ENCODE data around the gene EIF4E3. TPM values are rescaled to one million over a fixed set of nuclear protein-coding genes. Genes with fewer than 3 reads are reported as not detected.
A peak's percentile ranks its signal among the peaks of the same experiment; 100 is the strongest.

The EIF4E3 gene
- total RNA-seq, 4 donors from 2014 or later: 36.2 to 51.9 (median 39.4) TPM

- no peak for DNase-seq (ENCODE audit: extremely low spot score)
- peaks cover 0 to 34% (median 27%) of the 10 kb centered on the region in 4 donors for H3K4me1 ChIP-seq
- no peak overlapping the region for H3K4me3 ChIP-seq
- no peaks in the 10 kb centered on the region for H3K9me3 ChIP-seq
- no peaks in the 10 kb centered on the region for H3K36me3 ChIP-seq
- H3K27ac ChIP-seq (replicated peaks in 1 of 4): no peak overlapping the region
- no peaks in the 10 kb centered on the region for H3K27me3 ChIP-seq
- no peak for TF ChIP-seq EP300 (IDR thresholded peaks at IDR 0.05)
- intact Hi-C loops (cut with DNase I): no loop called here
- 61% methylated on average over 2 of the region's 2 CpGs for WGBS
Measured at GRCh38 chr3:71676931-71677330, 48.3 kb downstream of the EIF4E3 start.

GRCh38 chr3:71673486-71673885 is 51.7 kb downstream of the EIF4E3 start:
- 100% methylated on average over 1 of the region's 1 CpG for WGBS
- no peak for DNase-seq (ENCODE audit: extremely low spot score)
- intact Hi-C loops (cut with DNase I): no loop called here
- Histone ChIP-seq H3K9me3 (no peaks in the 10 kb centered on the region), H3K4me1 (peaks cover 0 to 15% (median 13%) of the 10 kb centered on the region in 4 donors), H3K36me3 (no peaks in the 10 kb centered on the region), H3K4me3 (no peak overlapping the region), H3K27me3 (no peaks in the 10 kb centered on the region), H3K27ac (replicated peaks in 1 of 4) (no peak overlapping the region)
- no peak for TF ChIP-seq POLR2A (IDR thresholded peaks at IDR 0.05; ENCODE audit: low read depth)
- no peak for TF ChIP-seq CTCF (IDR thresholded peaks at IDR 0.05)
- TF ChIP-seq EP300 (IDR thresholded peaks at IDR 0.05): no peak
- TF ChIP-seq POLR2AphosphoS5 (IDR thresholded peaks at IDR 0.05): no peak

DNA sequence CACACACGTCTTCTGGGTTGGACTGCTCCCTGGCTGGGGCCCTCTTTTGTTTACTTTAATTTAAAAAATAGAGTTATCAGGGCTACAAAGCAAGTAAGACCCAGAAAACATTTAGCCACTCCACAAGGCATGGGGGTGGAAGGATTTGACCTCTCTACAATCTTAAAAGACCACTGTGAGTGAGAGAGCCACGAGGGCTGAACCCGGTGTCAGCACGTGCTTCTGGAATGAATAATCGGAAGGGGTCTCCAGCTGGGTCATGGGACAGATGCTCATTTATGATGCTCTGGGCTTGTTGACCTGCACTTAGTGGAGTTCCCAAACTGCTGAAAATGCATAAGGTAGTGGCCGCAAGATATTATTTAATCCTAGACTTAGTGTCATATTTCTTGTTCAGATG is 52.4 kb downstream of the EIF4E3 start:
- TF ChIP-seq CTCF (IDR thresholded peaks at IDR 0.05) (no peak), POLR2AphosphoS5 (IDR thresholded peaks at IDR 0.05) (no peak), EP300 (IDR thresholded peaks at IDR 0.05) (no peak), POLR2A (IDR thresholded peaks at IDR 0.05; ENCODE audit: low read depth) (no peak)
- Histone ChIP-seq H3K27me3 (no peaks in the 10 kb centered on the region), H3K9me3 (no peaks in the 10 kb centered on the region), H3K4me3 (no peak overlapping the region), H3K27ac (replicated peaks in 1 of 4) (no peak overlapping the region), H3K4me1 (peaks cover 0 to 15% (median 13%) of the 10 kb centered on the region in 4 donors), H3K36me3 (no peaks in the 10 kb centered on the region)
- DNase-seq (ENCODE audit: extremely low spot score): no peak
- WGBS: 85% methylated on average over 6 of the region's 6 CpGs
- intact Hi-C loops (cut with DNase I): no loop called here

DNA sequence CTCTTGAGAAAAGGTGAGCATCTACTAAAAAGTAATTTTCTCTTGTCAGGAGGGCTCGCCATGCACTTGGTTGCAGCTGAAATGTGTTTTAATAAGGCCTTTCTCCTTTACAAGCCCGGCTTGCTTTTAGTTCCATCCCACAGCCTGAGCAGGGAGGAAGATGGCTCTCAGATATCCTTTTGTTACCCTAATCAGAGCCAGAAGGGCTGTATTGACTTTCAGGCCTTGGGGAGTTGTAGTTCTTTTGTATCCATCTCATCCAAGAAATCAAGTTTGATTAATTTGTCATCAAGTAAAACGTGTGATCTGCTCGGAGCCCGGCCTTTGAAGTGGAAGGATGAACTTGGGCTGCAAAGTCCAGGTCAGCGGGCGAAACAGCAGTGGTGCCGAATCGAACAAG is 52.9 kb downstream of the EIF4E3 start:
- TF ChIP-seq CTCF (IDR thresholded peaks at IDR 0.05): no peak
- TF ChIP-seq EP300 (IDR thresholded peaks at IDR 0.05): no peak
- no peak for TF ChIP-seq POLR2A (IDR thresholded peaks at IDR 0.05; ENCODE audit: low read depth)
- TF ChIP-seq POLR2AphosphoS5 (IDR thresholded peaks at IDR 0.05): no peak

DNA sequence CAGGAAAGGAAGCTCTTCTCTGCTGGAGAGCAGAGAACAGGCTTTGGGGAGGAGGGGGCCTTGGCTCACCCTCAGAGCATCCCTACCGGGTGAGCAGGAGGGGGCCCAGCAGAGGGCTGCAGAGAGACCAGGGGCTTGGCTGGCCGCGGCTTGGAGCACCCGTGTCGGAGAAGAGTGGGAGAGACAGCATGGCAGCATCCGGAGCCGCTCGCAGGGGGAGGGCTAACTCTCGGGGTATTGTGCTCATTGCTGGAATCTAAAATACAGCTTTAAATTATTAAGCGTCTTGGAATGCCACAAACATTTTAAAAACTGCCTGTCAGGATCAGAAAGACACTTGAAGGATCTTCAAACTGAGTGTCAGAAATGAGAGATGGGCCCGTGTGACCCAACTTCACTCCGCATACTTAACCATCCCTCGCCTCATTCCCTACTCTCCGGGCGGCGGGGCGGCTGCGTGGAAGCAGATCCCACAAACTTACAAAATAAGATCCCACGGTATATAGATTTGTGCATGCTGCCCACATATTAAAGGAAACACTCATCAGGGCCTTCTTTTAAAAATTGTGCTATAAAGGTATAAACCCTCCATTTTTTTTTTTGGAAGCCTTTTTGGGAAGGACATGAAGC is 53.9 kb downstream of the EIF4E3 start:
- WGBS: 84% methylated on average over 18 of the region's 19 CpGs
- no peak for TF ChIP-seq POLR2A (IDR thresholded peaks at IDR 0.05; ENCODE audit: low read depth)
- intact Hi-C loops (cut with DNase I): no loop called here
- peaks cover 0 to 15% (median 13%) of the 10 kb centered on the region in 4 donors for H3K4me1 ChIP-seq
- no peaks in the 10 kb centered on the region for H3K9me3 ChIP-seq
- no peak overlapping the region for H3K27ac ChIP-seq (replicated peaks in 1 of 4)
- H3K36me3 ChIP-seq: no peaks in the 10 kb centered on the region
- H3K4me3 ChIP-seq: no peak overlapping the region
- no peaks in the 10 kb centered on the region for H3K27me3 ChIP-seq
- DNase-seq (ENCODE audit: extremely low spot score): no peak

More for the DNA sequence above, 52.9 kb downstream of the EIF4E3 start:
- Histone ChIP-seq H3K4me3 (no peak overlapping the region), H3K36me3 (no peaks in the 10 kb centered on the region), H3K27ac (replicated peaks in 1 of 4) (peak overlapping the region in 1 of 4 donors; percentile 31), H3K9me3 (no peaks in the 10 kb centered on the region), H3K27me3 (no peaks in the 10 kb centered on the region), H3K4me1 (peaks cover 0 to 15% (median 13%) of the 10 kb centered on the region in 4 donors)
- DNase-seq (ENCODE audit: extremely low spot score): no peak
- 70% methylated on average over 9 of the region's 9 CpGs for WGBS
- intact Hi-C loops (cut with DNase I): no loop called here

- no peaks in the 10 kb centered on the region for H3K27me3 ChIP-seq
- H3K27ac ChIP-seq (replicated peaks in 1 of 4): no peak overlapping the region
- no peak overlapping the region for H3K4me3 ChIP-seq
- DNase-seq (ENCODE audit: extremely low spot score): peak; percentile 53
- H3K9me3 ChIP-seq: no peaks in the 10 kb centered on the region
- intact Hi-C loops (cut with DNase I): no loop called here
- peaks cover 14 to 40% (median 34%) of the 10 kb centered on the region in 4 donors for H3K4me1 ChIP-seq
- WGBS: 72% methylated on average over 3 of the region's 3 CpGs
- TF ChIP-seq POLR2A (IDR thresholded peaks at IDR 0.05; ENCODE audit: low read depth) (no peak), EP300 (IDR thresholded peaks at IDR 0.05) (no peak), POLR2AphosphoS5 (IDR thresholded peaks at IDR 0.05) (no peak), CTCF (IDR thresholded peaks at IDR 0.05) (no peak)
- no peaks in the 10 kb centered on the region for H3K36me3 ChIP-seq
Measured at GRCh38 chr3:71662568-71662967, 62.6 kb downstream of the EIF4E3 start.

Measured in esophagus muscularis mucosa (tissue), 4 donors.